BJ (cell line): ENCODE data around the gene LIM2. TPM values are rescaled to one million over a fixed set of nuclear protein-coding genes. Genes with fewer than 3 reads are reported as not detected.

ENCODE experiments used
- CTCF ChIA-PET: fragments of 350-600 bp; formaldehyde crosslinking; extraction: SDS; loops from one replicate; lab custom pipeline; 2021; ENCODE audit warnings: antibody characterized with exemption, inconsistent platforms; lab: Yijun Ruan, JAX
- POLR2A ChIA-PET: fragments of 300-600 bp; sonication (Branson Sonifier 250); formaldehyde crosslinking; extraction: SDS; loops from one replicate; lab custom pipeline; 2021; ENCODE audit warnings: antibody characterized with exemption; lab: Charles Lee
- DNase-seq: peaks from one replicate; pipeline ENCODE4 v3.0.0-alpha.2; 2011; ENCODE audit warnings: low read depth
- H3K27me3 ChIP-seq: 2 replicates; pipeline ENCODE4 v1.6.0; 2011; ENCODE audit warnings: low read length; ENCODE audit not compliant: control insufficient read depth, insufficient read depth
- H3K36me3 ChIP-seq: 2 replicates; pipeline ENCODE4 v1.5.1; 2011; ENCODE audit warnings: low read length; ENCODE audit not compliant: control insufficient read depth, insufficient read depth
- H3K4me3 ChIP-seq: 2 replicates; pipeline ENCODE4 v1.5.1; 2011; ENCODE audit warnings: low read depth, mild to moderate bottlenecking, control low read depth, low read length
- polyA plus RNA-seq: library from polyadenylated mRNA; depleted of rRNA; stranded (reverse); fragments of >200 nt; gene quantifications from 2 replicates; pipeline ENCODE4 v1.2.3, GENCODE V29; 2011; rRNA removed
- TF ChIP-seq, protein P1 (sequence below): IDR thresholded peaks from 2 replicates; pipeline ENCODE4 v1.5.1; 2011; ENCODE audit warnings: low read depth, mild to moderate bottlenecking, control low read depth, inconsistent platforms, low read length, moderate library complexity; ENCODE audit not compliant: insufficient read depth

LIM2 gene
- polyA plus RNA-seq, 1 experiment = not detected

DNA sequence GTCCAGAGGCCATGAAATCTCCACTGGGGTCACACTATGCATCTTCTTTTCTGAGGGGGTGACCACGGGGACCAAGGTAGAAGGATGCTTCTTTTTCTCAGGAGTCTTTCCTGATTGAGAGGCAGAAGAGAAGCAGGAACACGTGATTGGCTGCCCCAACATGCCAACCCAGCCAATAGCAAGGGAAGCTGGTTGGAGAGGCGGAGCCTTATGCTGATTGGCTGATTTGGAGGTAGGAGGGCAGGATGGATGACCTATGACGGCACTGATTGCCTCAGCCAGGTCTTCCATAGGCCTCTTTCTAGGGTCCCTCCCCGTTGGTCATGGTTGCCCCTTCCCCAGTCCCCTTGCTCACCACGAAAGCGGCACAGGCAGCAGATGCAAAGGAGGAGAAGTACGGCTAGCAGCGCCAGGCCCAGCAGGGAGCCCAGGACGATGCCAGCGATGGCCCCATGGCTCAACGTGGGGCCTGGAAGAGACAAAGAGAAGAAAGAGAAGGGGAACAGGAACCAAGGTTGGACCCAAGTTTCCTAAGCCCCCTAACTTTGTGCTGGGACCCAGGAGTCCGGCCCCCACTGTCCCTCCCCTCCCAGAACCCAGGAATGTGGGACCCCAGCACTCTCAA, 53.8 kb downstream of the LIM2 start:
- ChIA-PET CTCF (no interaction called here), POLR2A (no interaction called here)
- no peaks in the 10 kb centered on the region for H3K36me3 ChIP-seq
- H3K27me3 ChIP-seq = no peaks in the 10 kb centered on the region
- no peak for DNase-seq
- no peak overlapping the region for H3K4me3 ChIP-seq
- TF ChIP-seq, protein P1, sequence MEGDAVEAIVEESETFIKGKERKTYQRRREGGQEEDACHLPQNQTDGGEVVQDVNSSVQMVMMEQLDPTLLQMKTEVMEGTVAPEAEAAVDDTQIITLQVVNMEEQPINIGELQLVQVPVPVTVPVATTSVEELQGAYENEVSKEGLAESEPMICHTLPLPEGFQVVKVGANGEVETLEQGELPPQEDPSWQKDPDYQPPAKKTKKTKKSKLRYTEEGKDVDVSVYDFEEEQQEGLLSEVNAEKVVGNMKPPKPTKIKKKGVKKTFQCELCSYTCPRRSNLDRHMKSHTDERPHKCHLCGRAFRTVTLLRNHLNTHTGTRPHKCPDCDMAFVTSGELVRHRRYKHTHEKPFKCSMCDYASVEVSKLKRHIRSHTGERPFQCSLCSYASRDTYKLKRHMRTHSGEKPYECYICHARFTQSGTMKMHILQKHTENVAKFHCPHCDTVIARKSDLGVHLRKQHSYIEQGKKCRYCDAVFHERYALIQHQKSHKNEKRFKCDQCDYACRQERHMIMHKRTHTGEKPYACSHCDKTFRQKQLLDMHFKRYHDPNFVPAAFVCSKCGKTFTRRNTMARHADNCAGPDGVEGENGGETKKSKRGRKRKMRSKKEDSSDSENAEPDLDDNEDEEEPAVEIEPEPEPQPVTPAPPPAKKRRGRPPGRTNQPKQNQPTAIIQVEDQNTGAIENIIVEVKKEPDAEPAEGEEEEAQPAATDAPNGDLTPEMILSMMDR = no peak

DNA sequence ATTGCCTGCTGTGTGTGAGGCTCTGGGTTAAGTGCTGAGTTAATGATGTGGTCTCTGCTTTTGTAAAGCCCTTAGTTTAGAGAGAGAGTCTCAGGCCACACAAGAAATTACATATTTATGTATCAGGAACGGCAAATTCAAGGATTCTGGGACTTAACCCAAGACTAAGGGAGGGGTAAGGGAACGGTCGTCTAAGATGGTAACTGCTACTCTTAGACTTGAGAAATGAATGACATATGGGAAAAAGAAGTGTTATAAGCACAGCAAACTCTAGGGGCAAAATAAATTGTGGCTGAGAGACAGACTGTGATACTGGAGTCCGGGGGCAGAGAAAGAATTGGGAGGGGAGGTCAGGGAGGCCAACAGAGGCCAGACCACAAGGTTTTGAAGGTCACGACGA, 56.1 kb downstream of the LIM2 start:
- POLR2A ChIA-PET = no interaction called here
- Histone ChIP-seq H3K36me3 (no peaks in the 10 kb centered on the region), H3K27me3 (no peaks in the 10 kb centered on the region), H3K4me3 (no peak overlapping the region)
- CTCF ChIA-PET = no interaction called here
- TF ChIP-seq, protein P1 = no peak
- DNase-seq = no peak

DNA sequence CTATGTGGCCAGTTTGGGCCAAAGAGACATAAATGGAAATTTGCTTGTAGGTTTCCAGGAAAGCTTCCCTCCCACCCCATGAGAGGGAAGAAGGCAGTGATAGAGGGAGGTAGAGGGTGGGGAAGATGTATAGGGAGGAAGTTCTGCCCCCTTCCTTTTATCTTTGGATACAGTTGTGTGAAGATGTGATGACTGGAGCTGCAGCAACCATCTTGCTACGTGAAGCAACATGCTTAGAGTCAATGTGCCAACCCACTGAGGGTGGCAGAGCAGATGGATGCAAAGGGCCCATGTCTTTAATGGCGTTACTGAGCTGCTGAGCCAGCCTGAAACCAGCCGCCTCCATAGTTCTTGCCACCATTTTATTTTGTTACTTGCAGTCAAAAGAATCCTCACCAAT, 56.6 kb downstream of the LIM2 start:
- TF ChIP-seq, protein P1 = no peak
- no peaks in the 10 kb centered on the region for H3K27me3 ChIP-seq
- no peak overlapping the region for H3K4me3 ChIP-seq
- POLR2A ChIA-PET = no interaction called here
- no peak for DNase-seq
- H3K36me3 ChIP-seq = no peaks in the 10 kb centered on the region
- CTCF ChIA-PET = no interaction called here

DNA sequence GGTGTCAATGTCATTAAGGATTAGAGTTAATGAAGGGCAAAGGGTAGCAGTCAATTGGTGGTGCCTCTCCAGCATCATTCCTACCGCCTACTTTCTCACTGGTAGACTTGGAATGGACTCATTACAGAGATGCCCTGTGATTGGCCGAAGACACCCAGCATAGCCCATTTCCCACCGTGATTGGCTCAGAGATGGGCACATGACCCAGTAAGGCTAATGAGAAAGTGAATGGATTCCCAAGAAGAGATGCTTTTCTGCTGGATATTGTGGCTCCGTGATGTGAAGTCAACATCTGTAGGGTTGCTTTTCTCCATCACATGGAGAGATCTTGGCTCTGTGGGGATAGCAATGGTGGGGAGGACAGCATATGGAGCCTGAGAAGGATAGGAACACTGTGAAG, 57.4 kb downstream of the LIM2 start:
- no peak overlapping the region for H3K4me3 ChIP-seq
- H3K36me3 ChIP-seq = no peaks in the 10 kb centered on the region
- no peaks in the 10 kb centered on the region for H3K27me3 ChIP-seq
- ChIA-PET CTCF (no interaction called here), POLR2A (no interaction called here)
- TF ChIP-seq, protein P1 = no peak
- no peak for DNase-seq

Other genes with a start within 250 kb of the LIM2 start
- not detected in 2 replicates for gene SIGLEC7, start 245.7 kb downstream of the LIM2 start, polyA plus RNA-seq
- gene CD33, start 162.9 kb downstream of the LIM2 start, polyA plus RNA-seq = not detected in 2 replicates
- gene SIGLECL1, start 136.9 kb downstream of the LIM2 start, polyA plus RNA-seq = not detected in 2 replicates
- gene IGLON5, start 76.3 kb downstream of the LIM2 start, polyA plus RNA-seq = not detected in 2 replicates
- 0.93 and 1.5 TPM in 2 replicates for gene VSIG10L, start 45.8 kb downstream of the LIM2 start, polyA plus RNA-seq
- 92.8 and 149 TPM in 2 replicates for gene ETFB, start 21.6 kb downstream of the LIM2 start, polyA plus RNA-seq
- gene CLDND2, start 19.0 kb downstream of the LIM2 start, polyA plus RNA-seq = 0.12 TPM in 1 of 2 replicates, not detected in the other
- not detected in 2 replicates for gene NKG7, start 15.3 kb downstream of the LIM2 start, polyA plus RNA-seq
- not detected in 2 replicates for gene C19orf84, start 2.6 kb upstream of the LIM2 start, polyA plus RNA-seq
- gene SIGLEC10, start 29.7 kb upstream of the LIM2 start, polyA plus RNA-seq = not detected in 2 replicates
- not detected in 2 replicates for gene SIGLEC8, start 70.5 kb upstream of the LIM2 start, polyA plus RNA-seq
- not detected in 2 replicates for gene CEACAM18, start 90.6 kb upstream of the LIM2 start, polyA plus RNA-seq
- gene SIGLEC12, start 113.8 kb upstream of the LIM2 start, polyA plus RNA-seq = not detected in 2 replicates
- not detected in 2 replicates for gene SIGLEC6, start 143.7 kb upstream of the LIM2 start, polyA plus RNA-seq
- gene ZNF175, start 183.3 kb upstream of the LIM2 start, polyA plus RNA-seq = 6.3 and 8.5 TPM in 2 replicates
- not detected in 2 replicates for gene SIGLEC5, start 242.4 kb upstream of the LIM2 start, polyA plus RNA-seq